Left lung (tissue), 10 donors: Measurements from ENCODE around the gene PIK3C3. TPM values are rescaled to one million over a fixed set of nuclear protein-coding genes. Genes with fewer than 3 reads are reported as not detected.

Experiments
- ATAC-seq: fragments of 200-7000 bp; cut with Tn5 transposase; one replicate; pipeline ENCODE4 v1.9.1; 2020; ENCODE audit warnings: moderate library complexity
- DNase-seq, 4 donors: peaks; one replicate each; pipeline ENCODE4 v3.0.0-alpha.2; 2013 to 2020
- H3K27ac ChIP-seq, 2 donors: fragments of 200-600 bp; sonication (generic) in 1 of 2; one replicate each; pipeline versions ENCODE4 v1.5.0 to v1.8.0; 2020 to 2021
- H3K27me3 ChIP-seq, 2 donors: fragments of 200-600 bp; sonication (generic) in 1 of 2; one replicate each; pipeline versions ENCODE4 v1.5.0 to v1.8.0; 2020 to 2021
- H3K36me3 ChIP-seq, 2 donors: fragments of 200-600 bp; sonication (generic) in 1 of 2; one replicate each; pipeline versions ENCODE4 v1.5.0 to v1.8.0; 2020 to 2021
- H3K4me1 ChIP-seq, 2 donors: fragments of 200-600 bp; one replicate each; pipeline ENCODE4 v1.8.0; 2021
- H3K4me3 ChIP-seq, 2 donors: fragments of 200-600 bp; sonication (generic) in 1 of 2; one replicate each; pipeline versions ENCODE4 v1.5.0 to v1.8.0; 2020 to 2021; ENCODE audit warnings: mild to moderate bottlenecking in 1 of 2
- H3K9me3 ChIP-seq, 2 donors: fragments of 200-600 bp; sonication (generic) in 1 of 2; one replicate each; pipeline versions ENCODE4 v1.5.0 to v1.8.0; 2020 to 2021
- CTCF ChIP-seq, 2 donors: fragments of 200-600 bp; sonication (generic) in 1 of 2; IDR thresholded peaks; one replicate each; pipeline versions ENCODE4 v1.5.0 to v1.8.0; 2021; ENCODE audit warnings: antibody characterized with exemption in 2 of 2
- intact Hi-C, 2 donors: fragments of 100-400 bp; cut with DNase I; formaldehyde crosslinking; loops; one replicate each; pipeline versions ENCODE4 v1.11.2 to v1.14.2; 2022
- polyA plus RNA-seq, 6 donors: library from polyadenylated mRNA; unstranded; fragments of 120-200 nt; gene quantifications; one replicate each; pipeline ENCODE4 v1.2.1, GENCODE V29; 2013; ENCODE audit not compliant: insufficient read length in 6 of 6
- total RNA-seq, 2 donors: library from RNA; stranded (reverse); fragmentation: NEBNext Ultra II Directional; extraction: Animal tissue kit (Norgen Biotek cat#: 25700); gene quantifications; one replicate each; pipeline ENCODE4 v1.2.1, GENCODE V29; 2021
- donor health status: DM: no; HTN: yes; CAD: no.
- donor health status: DM: no; HTN: no; CAD: no.

The PIK3C3 gene
- total and polyA plus RNA-seq, 8 donors = 40.3 to 75.2 (median 55.2) TPM

GRCh38 chr18:42114310-42114943 is 159.4 kb downstream of the PIK3C3 start:
- Histone ChIP-seq H3K27me3 (no peaks in the 10 kb centered on the region), H3K27ac (peak overlapping the region; percentile 28 to 29), H3K9me3 (no peaks in the 10 kb centered on the region), H3K4me1 (peaks cover 7 to 12% of the 10 kb centered on the region in 2 donors), H3K4me3 (no peak overlapping the region), H3K36me3 (no peaks in the 10 kb centered on the region)
- ATAC-seq (peak; percentile 97), DNase-seq (peak in 2 of 4 donors; percentile 74 to 81)
- intact Hi-C loops = no loop called here
- peak; percentile 60 to 84 for TF ChIP-seq CTCF (IDR thresholded peaks at IDR 0.05)

GRCh38 chr18:42126586-42126985 is 171.6 kb downstream of the PIK3C3 start:
- DNase-seq (no peak), ATAC-seq (no peak)
- no peak overlapping the region for H3K27ac ChIP-seq
- H3K4me3 ChIP-seq = no peak overlapping the region
- no peaks in the 10 kb centered on the region for H3K4me1 ChIP-seq
- no peak for TF ChIP-seq CTCF (IDR thresholded peaks at IDR 0.05)
- no peaks in the 10 kb centered on the region for H3K27me3 ChIP-seq
- peaks cover 0 to 2% of the 10 kb centered on the region in 2 donors for H3K9me3 ChIP-seq
- no peaks in the 10 kb centered on the region for H3K36me3 ChIP-seq
- intact Hi-C loops = no loop called here

- ATAC-seq = no peak
Measured at GRCh38 chr18:42131066-42131929, 176.3 kb downstream of the PIK3C3 start.

GRCh38 chr18:42131930-42132244 is 176.9 kb downstream of the PIK3C3 start:
- no peak for DNase-seq
- Histone ChIP-seq H3K4me1 (no peaks in the 10 kb centered on the region), H3K27ac (no peak overlapping the region), H3K36me3 (no peaks in the 10 kb centered on the region), H3K9me3 (no peaks in the 10 kb centered on the region), H3K27me3 (no peaks in the 10 kb centered on the region), H3K4me3 (no peak overlapping the region)
- ATAC-seq = no peak
- no peak for TF ChIP-seq CTCF (IDR thresholded peaks at IDR 0.05)
- intact Hi-C loops = no loop called here

More at GRCh38 chr18:42131066-42131929, 176.3 kb downstream of the PIK3C3 start:
- Histone ChIP-seq H3K9me3 (no peaks in the 10 kb centered on the region), H3K4me3 (no peak overlapping the region), H3K36me3 (no peaks in the 10 kb centered on the region), H3K4me1 (no peaks in the 10 kb centered on the region), H3K27me3 (no peaks in the 10 kb centered on the region), H3K27ac (no peak overlapping the region)
- DNase-seq = no peak
- intact Hi-C loops = no loop called here
- no peak for TF ChIP-seq CTCF (IDR thresholded peaks at IDR 0.05)
